DOHH2 (cell line): Measurements from ENCODE around the gene DNA2.

Experiments
- EZH2phosphoT487 ChIP-seq: fragments of 200-600 bp; sonication (generic); IDR thresholded peaks from 2 replicates; pipeline ENCODE4 v1.6.1; 2017; ENCODE audit warnings: borderline replicate concordance, mild to moderate bottlenecking, antibody characterized with exemption, low read length, moderate library complexity, mixed read lengths
- TF ChIP-seq, protein P1 (sequence below): fragments of 200-600 bp; sonication (generic); IDR thresholded peaks from one replicate; pipeline ENCODE4 v1.5.1; 2014; ENCODE audit warnings: antibody characterized with exemption, mild to moderate bottlenecking, low read depth, low read length; ENCODE audit not compliant: poor library complexity, severe bottlenecking

GRCh38 chr10:68428396-68429104, 43.2 kb downstream of the DNA2 start:
- TF ChIP-seq, protein P1, sequence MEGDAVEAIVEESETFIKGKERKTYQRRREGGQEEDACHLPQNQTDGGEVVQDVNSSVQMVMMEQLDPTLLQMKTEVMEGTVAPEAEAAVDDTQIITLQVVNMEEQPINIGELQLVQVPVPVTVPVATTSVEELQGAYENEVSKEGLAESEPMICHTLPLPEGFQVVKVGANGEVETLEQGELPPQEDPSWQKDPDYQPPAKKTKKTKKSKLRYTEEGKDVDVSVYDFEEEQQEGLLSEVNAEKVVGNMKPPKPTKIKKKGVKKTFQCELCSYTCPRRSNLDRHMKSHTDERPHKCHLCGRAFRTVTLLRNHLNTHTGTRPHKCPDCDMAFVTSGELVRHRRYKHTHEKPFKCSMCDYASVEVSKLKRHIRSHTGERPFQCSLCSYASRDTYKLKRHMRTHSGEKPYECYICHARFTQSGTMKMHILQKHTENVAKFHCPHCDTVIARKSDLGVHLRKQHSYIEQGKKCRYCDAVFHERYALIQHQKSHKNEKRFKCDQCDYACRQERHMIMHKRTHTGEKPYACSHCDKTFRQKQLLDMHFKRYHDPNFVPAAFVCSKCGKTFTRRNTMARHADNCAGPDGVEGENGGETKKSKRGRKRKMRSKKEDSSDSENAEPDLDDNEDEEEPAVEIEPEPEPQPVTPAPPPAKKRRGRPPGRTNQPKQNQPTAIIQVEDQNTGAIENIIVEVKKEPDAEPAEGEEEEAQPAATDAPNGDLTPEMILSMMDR, result no peak
- TF ChIP-seq EZH2phosphoT487, result no peak
